HG02870 (cell line): ENCODE measurements around the gene INAVA.

Experiments used
- ATAC-seq: cut with Tn5 transposase; IDR thresholded peaks from one replicate; pipeline ENCODE4 v1.9.1; 2021; ENCODE audit warnings: mild to moderate bottlenecking, moderate library complexity; ENCODE audit not compliant: unreplicated experiment

Gene INAVA

GRCh38 chr1:200894712-200895442 lies at the start of gene INAVA:
Gene INAVA, plus strand, starts transcription at chr1:200894900. Its CDS starts 3,501 bp downstream, at chr1:200898401.
- ATAC-seq, result no peak

GRCh38 chr1:200845360-200845759 lies 49.3 kb upstream of the INAVA start:
- ATAC-seq, result no peak

- no peak for ATAC-seq
Observed at GRCh38 chr1:200846398-200846797, 48.3 kb upstream of the INAVA start.

- ATAC-seq, result no peak
Observed at GRCh38 chr1:200849430-200849829, 45.3 kb upstream of the INAVA start.

GRCh38 chr1:200850554-200850953 lies 44.1 kb upstream of the INAVA start:
- no peak for ATAC-seq

- ATAC-seq, result no peak
Observed at GRCh38 chr1:200856716-200857357, 37.9 kb upstream of the INAVA start.

GRCh38 chr1:200857804-200858203 lies 36.9 kb upstream of the INAVA start:
- no peak for ATAC-seq

- no peak for ATAC-seq
Observed at GRCh38 chr1:200861937-200862647, 32.6 kb upstream of the INAVA start.

- ATAC-seq, result no peak
Observed at GRCh38 chr1:200862713-200863415, 31.8 kb upstream of the INAVA start.

GRCh38 chr1:200866116-200866515 lies 28.6 kb upstream of the INAVA start:
- no peak for ATAC-seq

- peak; percentile 74 for ATAC-seq
Observed at GRCh38 chr1:200866521-200866920, 28.2 kb upstream of the INAVA start.

- no peak for ATAC-seq
Observed at GRCh38 chr1:200867018-200867811, 27.5 kb upstream of the INAVA start.

GRCh38 chr1:200869376-200869752 lies 25.3 kb upstream of the INAVA start:
- ATAC-seq, result no peak

GRCh38 chr1:200869753-200870391 lies 24.8 kb upstream of the INAVA start:
- peak; percentile 62 for ATAC-seq

GRCh38 chr1:200872446-200873115 lies 22.1 kb upstream of the INAVA start, which contains the start of gene GPR25:
Gene GPR25, plus strand, starts transcription at chr1:200872981. Its CDS starts 57 bp downstream, at chr1:200873038.
- no peak for ATAC-seq

GRCh38 chr1:200873116-200873670 lies 21.5 kb upstream of the INAVA start:
- ATAC-seq, result no peak

GRCh38 chr1:200873671-200874397 lies 20.9 kb upstream of the INAVA start:
- ATAC-seq, result no peak

- ATAC-seq, result no peak
Observed at GRCh38 chr1:200874694-200875093, 20.0 kb upstream of the INAVA start.
